ENCODE results near the gene PAPSS2. TPM values are rescaled to one million over a fixed set of nuclear protein-coding genes. Genes with fewer than 3 reads are reported as not detected.

PAPSS2 gene
- total and polyA plus RNA-seq, 2 donors (not counting 3 experiments of a cell fraction or from before 2014, with no cell fraction given): 27.9 to 82.6 TPM

DNA sequence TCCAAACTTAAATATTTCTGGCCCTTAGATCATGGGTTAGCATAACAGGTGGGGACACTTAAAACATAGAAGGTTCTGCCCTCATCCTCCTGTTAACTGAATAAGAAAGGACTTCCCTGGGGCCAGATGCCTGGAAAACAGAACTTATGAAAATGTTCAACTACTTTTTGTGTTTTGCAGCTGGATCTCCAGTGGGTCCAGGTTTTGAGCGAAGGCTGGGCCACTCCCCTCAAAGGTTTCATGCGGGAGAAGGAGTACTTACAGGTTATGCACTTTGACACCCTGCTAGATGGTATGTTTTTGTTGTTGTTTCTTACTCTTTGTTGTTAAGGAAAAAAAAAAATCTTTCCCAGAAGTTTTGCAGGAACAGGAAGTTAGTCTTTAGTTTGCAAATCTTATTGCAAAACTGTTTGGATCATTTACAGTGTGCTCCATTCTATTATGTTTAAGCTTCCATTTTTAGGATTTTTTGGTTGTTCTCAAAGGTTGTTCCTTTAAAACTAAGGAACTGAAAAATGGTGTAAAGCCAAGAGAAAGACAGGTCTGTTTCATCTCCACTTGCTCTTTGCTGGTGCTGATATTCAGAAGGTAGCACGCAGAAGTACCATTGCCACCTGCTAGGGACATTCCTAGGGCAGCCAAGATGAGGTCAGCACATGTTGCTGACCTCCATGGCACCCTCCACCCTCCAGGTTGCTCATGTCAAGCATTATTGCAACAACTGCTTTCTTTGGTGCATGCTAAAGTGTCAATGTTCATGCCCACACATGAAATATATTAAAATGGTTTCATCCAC lies 56.1 kb downstream of the PAPSS2 start:
- no peaks in the 10 kb centered on the region for H3K79me2 ChIP-seq (ENCODE audit: control insufficient read depth, insufficient read depth, low read length)
- peaks cover 0 to 8% of the 10 kb centered on the region in 2 experiments for H3K36me3 ChIP-seq (ENCODE audit: control insufficient read depth in 2 of 2, extremely low read depth in 1 of 2, insufficient read depth in 2 of 2, low read length in 2 of 2)
- intact Hi-C loops (cut with micrococcal nuclease): loop anchor here (1.0 kb wide), 1 partner anchor 55 kb away; no protein-coding TSS in a partner anchor
- TF ChIP-seq GATA2 (IDR thresholded peaks at IDR 0.05; ENCODE audit: insufficient read depth, insufficient read length, low read depth, low read length) (no peak), POLR2A (IDR thresholded peaks at IDR 0.05; ENCODE audit: low read depth, low read length) (no peak), EZH2 (IDR thresholded peaks at IDR 0.05; ENCODE audit: borderline replicate concordance, low read depth, low read length, severe bottlenecking) (no peak)
- TF ChIP-seq, protein P1, sequence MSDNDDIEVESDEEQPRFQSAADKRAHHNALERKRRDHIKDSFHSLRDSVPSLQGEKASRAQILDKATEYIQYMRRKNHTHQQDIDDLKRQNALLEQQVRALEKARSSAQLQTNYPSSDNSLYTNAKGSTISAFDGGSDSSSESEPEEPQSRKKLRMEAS (IDR thresholded peaks at IDR 0.05; ENCODE audit: insufficient read depth, insufficient read length): no peak
- no peaks in the 10 kb centered on the region for H4K20me1 ChIP-seq (replicated peaks; ENCODE audit: control insufficient read depth, extremely low read depth, insufficient read depth, low read length)
- H2AFZ ChIP-seq (ENCODE audit: low read depth, low read length): no peak overlapping the region
- H3K9me3 ChIP-seq (replicated peaks; ENCODE audit: control insufficient read depth, insufficient read depth, low read length): no peaks in the 10 kb centered on the region
- FAIRE-seq (no peak), DNase-seq (ENCODE audit: low read depth, low spot score) (no peak)
- H3K4me2 ChIP-seq (ENCODE audit: insufficient read depth, low read length): peak overlapping the region; percentile 31
- BruUV-seq (replicated peaks): no TSS peak
- H3K9me1 ChIP-seq (replicated peaks; ENCODE audit: control insufficient read depth, extremely low read depth, insufficient read depth, low read length): no peaks in the 10 kb centered on the region
- dilution Hi-C loops (cut with MboI; ENCODE audit: extremely low pct_ligation_motif_present, low sequenced_read_pairs): no loop called here
- no peaks in the 10 kb centered on the region for H3K27me3 ChIP-seq (ENCODE audit: control insufficient read depth in 2 of 2, insufficient read depth in 2 of 2, low read length in 2 of 2)
- POLR2A ChIA-PET: no interaction called here
- H3K27ac ChIP-seq (ENCODE audit: insufficient read depth, low read depth, low read length): peak overlapping the region; percentile 46
- peaks cover 30% of the 10 kb centered on the region for H3K4me1 ChIP-seq (ENCODE audit: control insufficient read depth, extremely low read depth, insufficient read depth, low read length)
- no peak overlapping the region for H3K4me3 ChIP-seq (replicated peaks in 1 of 3; ENCODE audit: insufficient read depth in 1 of 3, low read depth in 1 of 3, low read length in 3 of 3)
- CTCF ChIA-PET: interaction anchor here (0.6 to 1.4 kb wide), 6 partner anchors 12 to 59 kb away, joined by 3 to 7 read pairs (median 3); no protein-coding TSS in a partner anchor
- no peak overlapping the region for H3K9ac ChIP-seq (replicated peaks; ENCODE audit: extremely low read depth, insufficient read depth, low read length)

DNA sequence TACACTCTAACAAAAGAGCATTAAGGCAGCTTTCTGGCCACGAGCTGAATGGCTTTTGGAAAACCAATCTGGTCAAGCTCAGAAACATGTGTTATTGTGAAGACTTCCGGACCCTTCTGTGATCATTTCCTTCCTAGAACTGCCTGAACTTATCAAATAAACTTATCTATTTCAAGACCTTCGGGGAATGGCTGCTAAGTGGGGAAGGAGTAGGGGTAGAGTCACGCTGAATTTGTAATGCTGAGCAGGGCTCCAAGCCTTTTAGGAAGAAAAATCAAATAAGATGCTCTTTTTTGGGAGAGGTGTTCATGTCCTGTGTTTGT lies 56.6 kb downstream of the PAPSS2 start:
- FAIRE-seq (peak; percentile 38), DNase-seq (ENCODE audit: low read depth, low spot score) (peak; percentile 59)
- Histone ChIP-seq H3K4me2 (ENCODE audit: insufficient read depth, low read length) (peak overlapping the region; percentile 31), H3K4me3 (replicated peaks in 1 of 3; ENCODE audit: insufficient read depth in 1 of 3, low read depth in 1 of 3, low read length in 3 of 3) (no peak overlapping the region), H3K9me3 (replicated peaks; ENCODE audit: control insufficient read depth, insufficient read depth, low read length) (no peaks in the 10 kb centered on the region), H3K36me3 (ENCODE audit: control insufficient read depth in 2 of 2, extremely low read depth in 1 of 2, insufficient read depth in 2 of 2, low read length in 2 of 2) (peaks cover 0 to 8% of the 10 kb centered on the region in 2 experiments), H2AFZ (ENCODE audit: low read depth, low read length) (no peak overlapping the region), H4K20me1 (replicated peaks; ENCODE audit: control insufficient read depth, extremely low read depth, insufficient read depth, low read length) (no peaks in the 10 kb centered on the region), H3K79me2 (ENCODE audit: control insufficient read depth, insufficient read depth, low read length) (no peaks in the 10 kb centered on the region), H3K27me3 (ENCODE audit: control insufficient read depth in 2 of 2, insufficient read depth in 2 of 2, low read length in 2 of 2) (no peaks in the 10 kb centered on the region), H3K9me1 (replicated peaks; ENCODE audit: control insufficient read depth, extremely low read depth, insufficient read depth, low read length) (no peaks in the 10 kb centered on the region), H3K9ac (replicated peaks; ENCODE audit: extremely low read depth, insufficient read depth, low read length) (no peak overlapping the region), H3K4me1 (ENCODE audit: control insufficient read depth, extremely low read depth, insufficient read depth, low read length) (peaks cover 36% of the 10 kb centered on the region), H3K27ac (ENCODE audit: insufficient read depth, low read depth, low read length) (peak overlapping the region; percentile 46)
- CTCF ChIA-PET: interaction anchor here (0.6 to 1.4 kb wide), 6 partner anchors 11 to 59 kb away, joined by 3 to 7 read pairs (median 3); no protein-coding TSS in a partner anchor
- intact Hi-C loops (cut with micrococcal nuclease) (loop anchor here (1.0 kb wide), 1 partner anchor 56 kb away; no protein-coding TSS in a partner anchor), dilution Hi-C loops (cut with MboI; ENCODE audit: extremely low pct_ligation_motif_present, low sequenced_read_pairs) (no loop called here)
- POLR2A ChIA-PET: no interaction called here
- TF ChIP-seq POLR2A (IDR thresholded peaks at IDR 0.05; ENCODE audit: low read depth, low read length): no peak
- TF ChIP-seq, protein P2, sequence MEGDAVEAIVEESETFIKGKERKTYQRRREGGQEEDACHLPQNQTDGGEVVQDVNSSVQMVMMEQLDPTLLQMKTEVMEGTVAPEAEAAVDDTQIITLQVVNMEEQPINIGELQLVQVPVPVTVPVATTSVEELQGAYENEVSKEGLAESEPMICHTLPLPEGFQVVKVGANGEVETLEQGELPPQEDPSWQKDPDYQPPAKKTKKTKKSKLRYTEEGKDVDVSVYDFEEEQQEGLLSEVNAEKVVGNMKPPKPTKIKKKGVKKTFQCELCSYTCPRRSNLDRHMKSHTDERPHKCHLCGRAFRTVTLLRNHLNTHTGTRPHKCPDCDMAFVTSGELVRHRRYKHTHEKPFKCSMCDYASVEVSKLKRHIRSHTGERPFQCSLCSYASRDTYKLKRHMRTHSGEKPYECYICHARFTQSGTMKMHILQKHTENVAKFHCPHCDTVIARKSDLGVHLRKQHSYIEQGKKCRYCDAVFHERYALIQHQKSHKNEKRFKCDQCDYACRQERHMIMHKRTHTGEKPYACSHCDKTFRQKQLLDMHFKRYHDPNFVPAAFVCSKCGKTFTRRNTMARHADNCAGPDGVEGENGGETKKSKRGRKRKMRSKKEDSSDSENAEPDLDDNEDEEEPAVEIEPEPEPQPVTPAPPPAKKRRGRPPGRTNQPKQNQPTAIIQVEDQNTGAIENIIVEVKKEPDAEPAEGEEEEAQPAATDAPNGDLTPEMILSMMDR (IDR thresholded peaks at IDR 0.05; ENCODE audit: extremely low read depth in 1 of 2, insufficient read depth in 1 of 2, low read depth in 1 of 2, low read length in 2 of 2): no peak
- TF ChIP-seq, protein P1 (IDR thresholded peaks at IDR 0.05; ENCODE audit: insufficient read depth, insufficient read length): no peak
- TF ChIP-seq EZH2 (IDR thresholded peaks at IDR 0.05; ENCODE audit: borderline replicate concordance, low read depth, low read length, severe bottlenecking): no peak
- TF ChIP-seq FOS (IDR thresholded peaks at IDR 0.05; ENCODE audit: borderline replicate concordance, insufficient read depth, low read length): peak; percentile 9
- TF ChIP-seq GATA2 (IDR thresholded peaks at IDR 0.05; ENCODE audit: insufficient read depth, insufficient read length, low read depth, low read length): peak; percentile 75
- TF ChIP-seq POLR2AphosphoS5 (IDR thresholded peaks at IDR 0.05; ENCODE audit: insufficient read depth, low read depth, low read length): peak; percentile 26
- no peak for TF ChIP-seq JUN (IDR thresholded peaks at IDR 0.05; ENCODE audit: borderline replicate concordance, insufficient read depth, insufficient read length, low read depth)
- TF ChIP-seq MYC (IDR thresholded peaks at IDR 0.05; ENCODE audit: low read depth, low read length): no peak
- no TSS peak for BruUV-seq (replicated peaks)

All from endothelial cell of umbilical vein (primary cell).